ENCODE results near the gene ZNF267.

Gene ZNF267

DNA sequence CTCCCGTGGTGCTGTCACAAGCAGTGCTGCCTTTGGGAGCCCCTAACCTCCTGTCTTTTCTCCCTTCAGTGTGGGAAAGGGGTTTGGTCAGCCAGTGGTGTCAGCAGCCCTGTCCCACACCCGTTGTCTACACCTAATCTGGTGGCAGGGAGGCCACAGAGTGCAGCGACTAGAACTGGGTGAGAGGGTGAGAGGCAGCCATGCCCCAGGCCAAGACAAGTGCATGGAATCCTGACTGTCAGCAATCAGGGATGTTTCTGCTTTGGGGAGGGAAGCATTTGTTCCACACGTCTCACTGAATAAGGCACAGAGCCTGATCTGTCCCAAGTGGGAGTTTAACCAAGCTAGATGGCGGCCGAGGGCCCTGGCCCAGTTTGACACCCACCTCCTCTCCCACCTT is 1.4 kb upstream of the ZNF267 start:
- TF ChIP-seq ZNF184 (tag by site-specific recombination; IDR thresholded peaks at IDR 0.05): no peak
- no peak for TF ChIP-seq ZNF354C (tag by site-specific recombination; IDR thresholded peaks at IDR 0.05; ENCODE audit: borderline replicate concordance, low read depth)
- no peak for TF ChIP-seq ZNF701 (tag by site-specific recombination; IDR thresholded peaks at IDR 0.05)
- TF ChIP-seq, protein P1, sequence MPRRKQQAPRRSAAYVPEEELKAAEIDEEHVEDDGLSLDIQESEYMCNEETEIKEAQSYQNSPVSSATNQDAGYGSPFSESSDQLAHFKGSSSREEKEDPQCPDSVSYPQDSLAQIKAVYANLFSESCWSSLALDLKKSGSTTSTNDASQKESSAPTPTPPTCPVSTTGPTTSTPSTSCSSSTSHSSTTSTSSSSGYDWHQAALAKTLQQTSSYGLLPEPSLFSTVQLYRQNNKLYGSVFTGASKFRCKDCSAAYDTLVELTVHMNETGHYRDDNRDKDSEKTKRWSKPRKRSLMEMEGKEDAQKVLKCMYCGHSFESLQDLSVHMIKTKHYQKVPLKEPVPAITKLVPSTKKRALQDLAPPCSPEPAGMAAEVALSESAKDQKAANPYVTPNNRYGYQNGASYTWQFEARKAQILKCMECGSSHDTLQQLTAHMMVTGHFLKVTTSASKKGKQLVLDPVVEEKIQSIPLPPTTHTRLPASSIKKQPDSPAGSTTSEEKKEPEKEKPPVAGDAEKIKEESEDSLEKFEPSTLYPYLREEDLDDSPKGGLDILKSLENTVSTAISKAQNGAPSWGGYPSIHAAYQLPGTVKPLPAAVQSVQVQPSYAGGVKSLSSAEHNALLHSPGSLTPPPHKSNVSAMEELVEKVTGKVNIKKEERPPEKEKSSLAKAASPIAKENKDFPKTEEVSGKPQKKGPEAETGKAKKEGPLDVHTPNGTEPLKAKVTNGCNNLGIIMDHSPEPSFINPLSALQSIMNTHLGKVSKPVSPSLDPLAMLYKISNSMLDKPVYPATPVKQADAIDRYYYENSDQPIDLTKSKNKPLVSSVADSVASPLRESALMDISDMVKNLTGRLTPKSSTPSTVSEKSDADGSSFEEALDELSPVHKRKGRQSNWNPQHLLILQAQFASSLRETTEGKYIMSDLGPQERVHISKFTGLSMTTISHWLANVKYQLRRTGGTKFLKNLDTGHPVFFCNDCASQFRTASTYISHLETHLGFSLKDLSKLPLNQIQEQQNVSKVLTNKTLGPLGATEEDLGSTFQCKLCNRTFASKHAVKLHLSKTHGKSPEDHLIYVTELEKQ (tag by site-specific recombination; IDR thresholded peaks at IDR 0.05; ENCODE audit: borderline replicate concordance): no peak
- TF ChIP-seq ZNF24 (tag by site-specific recombination; IDR thresholded peaks at IDR 0.05): no peak
- TF ChIP-seq ZNF596 (tag by site-specific recombination; IDR thresholded peaks at IDR 0.05): no peak
- no peak for TF ChIP-seq ZNF529 (tag by site-specific recombination; IDR thresholded peaks at IDR 0.05; ENCODE audit: insufficient replicate concordance)
- TF ChIP-seq, protein P2, sequence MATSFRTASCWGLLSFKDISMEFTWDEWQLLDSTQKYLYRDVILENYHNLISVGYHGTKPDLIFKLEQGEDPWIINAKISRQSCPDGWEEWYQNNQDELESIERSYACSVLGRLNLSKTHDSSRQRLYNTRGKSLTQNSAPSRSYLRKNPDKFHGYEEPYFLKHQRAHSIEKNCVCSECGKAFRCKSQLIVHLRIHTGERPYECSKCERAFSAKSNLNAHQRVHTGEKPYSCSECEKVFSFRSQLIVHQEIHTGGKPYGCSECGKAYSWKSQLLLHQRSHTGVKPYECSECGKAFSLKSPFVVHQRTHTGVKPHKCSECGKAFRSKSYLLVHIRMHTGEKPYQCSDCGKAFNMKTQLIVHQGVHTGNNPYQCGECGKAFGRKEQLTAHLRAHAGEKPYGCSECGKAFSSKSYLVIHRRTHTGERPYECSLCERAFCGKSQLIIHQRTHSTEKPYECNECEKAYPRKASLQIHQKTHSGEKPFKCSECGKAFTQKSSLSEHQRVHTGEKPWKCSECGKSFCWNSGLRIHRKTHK (tag by site-specific recombination; IDR thresholded peaks at IDR 0.05): no peak
- TF ChIP-seq ZNF146 (tag by site-specific recombination; IDR thresholded peaks at IDR 0.05): no peak
- TF ChIP-seq KLF7 (tag by site-specific recombination; IDR thresholded peaks at IDR 0.05; ENCODE audit: borderline replicate concordance): no peak
- TF ChIP-seq, protein P3, sequence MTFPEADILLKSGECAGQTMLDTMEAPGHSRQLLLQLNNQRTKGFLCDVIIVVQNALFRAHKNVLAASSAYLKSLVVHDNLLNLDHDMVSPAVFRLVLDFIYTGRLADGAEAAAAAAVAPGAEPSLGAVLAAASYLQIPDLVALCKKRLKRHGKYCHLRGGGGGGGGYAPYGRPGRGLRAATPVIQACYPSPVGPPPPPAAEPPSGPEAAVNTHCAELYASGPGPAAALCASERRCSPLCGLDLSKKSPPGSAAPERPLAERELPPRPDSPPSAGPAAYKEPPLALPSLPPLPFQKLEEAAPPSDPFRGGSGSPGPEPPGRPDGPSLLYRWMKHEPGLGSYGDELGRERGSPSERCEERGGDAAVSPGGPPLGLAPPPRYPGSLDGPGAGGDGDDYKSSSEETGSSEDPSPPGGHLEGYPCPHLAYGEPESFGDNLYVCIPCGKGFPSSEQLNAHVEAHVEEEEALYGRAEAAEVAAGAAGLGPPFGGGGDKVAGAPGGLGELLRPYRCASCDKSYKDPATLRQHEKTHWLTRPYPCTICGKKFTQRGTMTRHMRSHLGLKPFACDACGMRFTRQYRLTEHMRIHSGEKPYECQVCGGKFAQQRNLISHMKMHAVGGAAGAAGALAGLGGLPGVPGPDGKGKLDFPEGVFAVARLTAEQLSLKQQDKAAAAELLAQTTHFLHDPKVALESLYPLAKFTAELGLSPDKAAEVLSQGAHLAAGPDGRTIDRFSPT (tag by site-specific recombination; IDR thresholded peaks at IDR 0.05): no peak
- TF ChIP-seq YY2 (tag by site-specific recombination; IDR thresholded peaks at IDR 0.05): no peak
- no peak for TF ChIP-seq GLIS2 (tag by site-specific recombination; IDR thresholded peaks at IDR 0.05)
- TF ChIP-seq YY1 (tag by site-specific recombination; IDR thresholded peaks at IDR 0.05): no peak
- no peak for TF ChIP-seq ZNF549 (tag by site-specific recombination; IDR thresholded peaks at IDR 0.05)
- TF ChIP-seq ZNF555 (tag by site-specific recombination; conservative IDR thresholded peaks at IDR 0.05): no peak
- no peak for TF ChIP-seq SCRT2 (tag by site-specific recombination; IDR thresholded peaks at IDR 0.05)
- no peak for TF ChIP-seq OSR2 (tag by site-specific recombination; IDR thresholded peaks at IDR 0.05)
- no peak for TF ChIP-seq ZNF112 (tag by site-specific recombination; IDR thresholded peaks at IDR 0.05)
- no peak overlapping the region for H3K27ac ChIP-seq (ENCODE audit: extremely low read depth, low read depth, low read length)
- no peaks in the 10 kb centered on the region for H3K9me3 ChIP-seq (ENCODE audit: control insufficient read depth, insufficient read depth, low read depth, low read length)
- no peak overlapping the region for H3K4me3 ChIP-seq (ENCODE audit: low read depth, low read length)
- POLR2A ChIA-PET: interaction anchor here (1.9 kb wide), 1 partner anchor 412 kb away, joined by 14 read pairs; the partner anchor contains the start of gene ARMC5
- CTCF ChIA-PET: interaction anchor here (0.6 to 1.4 kb wide), 4 partner anchors 13 to 730 kb away, joined by 3 to 6 read pairs (median 5); no protein-coding TSS in a partner anchor
- H3K36me3 ChIP-seq (ENCODE audit: control insufficient read depth in 2 of 2, insufficient read depth in 1 of 2, low read length in 2 of 2): peaks cover 0 to 8% of the 10 kb centered on the region in 2 experiments; a peak in 2 of 3 replicates
- H3K4me1 ChIP-seq (ENCODE audit: control insufficient read depth, insufficient read depth, low read length): peaks cover 18% of the 10 kb centered on the region
